DMS153 treated with DMSO at 0.1 percent for 48 hours (cell line): ENCODE data around the gene KCNN1.
"Not testable (repeated sequence)": the region's sequence is repeated elsewhere in the genome, so short reads cannot be mapped to it uniquely, and the experiment has no call there.

ENCODE experiments used
- DNase-seq: peaks from one replicate; lab custom pipeline; 2025; ENCODE audit not compliant: unreplicated experiment; lab: John Stamatoyannopoulos, UW

The KCNN1 gene

DNA sequence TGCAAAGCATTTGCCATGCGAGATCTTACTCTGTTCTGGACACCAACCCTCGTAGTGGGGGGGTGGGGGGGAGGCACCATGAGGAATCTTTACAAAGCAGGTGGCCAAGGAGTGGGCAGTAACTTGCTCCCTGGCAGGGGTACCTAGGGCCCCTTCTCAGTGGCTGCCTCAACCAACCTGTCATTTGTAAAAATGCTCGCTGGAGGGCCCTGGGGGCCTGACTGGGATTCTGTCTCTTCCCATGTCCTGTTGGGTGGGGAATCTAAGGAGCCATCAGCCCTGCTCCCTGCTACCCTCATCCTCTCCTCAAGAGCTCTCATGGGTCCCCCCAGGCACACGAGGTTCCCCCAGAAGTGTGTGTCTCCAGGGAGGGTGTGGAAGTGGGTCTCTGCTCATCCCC, 1.5 kb downstream of the KCNN1 start:
- DNase-seq = no peak

DNA sequence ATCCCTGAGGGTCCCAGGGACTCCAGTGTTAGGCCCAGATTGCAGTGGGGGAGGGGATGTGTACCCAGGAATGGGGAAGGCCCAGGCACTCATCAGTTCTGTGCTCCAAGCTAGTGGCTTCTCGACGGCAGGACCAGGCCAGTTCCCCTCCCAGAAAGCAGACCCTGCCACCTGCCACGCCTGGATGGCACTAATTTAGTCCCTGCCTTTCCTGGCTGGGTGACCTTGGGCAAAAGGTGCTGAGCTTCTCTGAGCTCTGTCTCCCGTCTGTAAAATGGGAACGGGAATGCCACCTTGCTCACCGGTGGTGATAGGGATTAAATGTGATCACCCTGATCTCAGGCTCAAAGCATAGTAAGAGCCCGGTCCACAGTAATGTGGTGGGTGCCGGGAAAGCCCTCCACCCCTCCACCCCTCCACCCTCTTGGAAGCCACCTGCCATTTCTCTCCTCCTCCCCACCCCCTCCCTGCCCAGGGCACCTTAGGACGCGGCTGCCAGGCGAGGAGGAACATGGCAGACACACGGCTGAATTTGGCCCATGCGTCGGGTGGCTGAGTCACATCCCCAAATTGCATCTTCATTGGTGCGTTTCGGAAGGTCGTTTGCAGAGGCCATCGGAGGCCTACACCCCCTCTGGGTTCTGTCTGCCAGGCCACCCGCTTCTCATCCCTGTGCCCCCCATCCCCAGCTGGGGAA, 2.3 kb downstream of the KCNN1 start:
- DNase-seq = no peak

DNA sequence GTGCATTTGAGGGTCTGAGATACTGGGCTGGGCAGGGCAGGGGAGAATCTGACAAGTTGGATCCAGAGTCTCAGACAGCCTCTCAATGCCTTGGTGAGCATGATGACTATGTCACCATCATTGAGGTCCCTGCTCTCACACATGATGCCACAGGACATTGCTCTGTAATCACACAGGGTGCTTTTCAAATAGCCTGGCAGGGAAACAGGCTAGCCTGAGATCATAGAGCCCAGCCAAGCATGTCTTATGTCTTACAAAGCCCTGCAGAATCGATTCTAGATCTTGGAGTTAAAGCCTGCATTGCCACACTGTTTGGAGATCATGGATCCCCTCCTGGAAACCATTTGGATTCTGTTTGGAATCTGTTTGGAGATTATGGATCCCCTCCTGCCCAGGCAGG, 5.3 kb downstream of the KCNN1 start:
- DNase-seq = no peak

DNA sequence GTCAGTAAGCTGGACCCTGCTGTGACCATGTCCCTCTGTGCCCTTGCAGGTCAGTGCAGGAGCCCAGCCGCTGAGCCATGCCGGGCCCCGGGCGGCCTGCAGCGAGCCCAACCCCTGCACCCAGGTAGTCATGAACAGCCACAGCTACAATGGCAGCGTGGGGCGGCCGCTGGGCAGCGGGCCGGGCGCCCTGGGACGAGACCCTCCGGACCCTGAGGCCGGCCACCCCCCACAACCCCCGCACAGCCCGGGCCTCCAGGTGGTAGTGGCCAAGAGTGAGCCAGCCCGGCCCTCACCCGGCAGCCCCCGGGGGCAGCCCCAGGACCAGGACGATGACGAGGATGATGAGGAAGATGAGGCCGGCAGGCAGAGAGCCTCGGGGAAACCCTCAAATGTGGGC, 6.9 kb downstream of the KCNN1 start:
- DNase-seq = no peak

DNA sequence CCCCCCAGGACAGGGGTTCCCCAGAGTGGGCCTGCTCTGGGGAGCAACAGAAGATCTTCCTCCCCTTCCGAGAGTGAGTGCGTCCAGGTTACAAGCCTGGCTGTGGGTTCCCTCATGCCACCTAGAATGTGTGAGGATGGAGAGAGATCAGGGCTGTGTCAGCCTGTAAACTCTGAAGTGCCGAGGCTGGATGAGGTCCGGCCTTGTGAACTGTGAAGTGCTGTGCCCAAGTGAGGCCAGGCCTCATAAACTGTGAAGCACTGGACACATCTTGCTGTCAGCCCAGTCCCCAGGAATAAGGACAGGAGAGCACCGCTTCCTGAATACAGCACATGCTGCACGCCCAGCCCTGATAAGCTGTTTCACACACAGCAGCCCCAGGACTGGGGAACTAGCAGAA, 7.6 kb downstream of the KCNN1 start:
- DNase-seq = no peak

DNA sequence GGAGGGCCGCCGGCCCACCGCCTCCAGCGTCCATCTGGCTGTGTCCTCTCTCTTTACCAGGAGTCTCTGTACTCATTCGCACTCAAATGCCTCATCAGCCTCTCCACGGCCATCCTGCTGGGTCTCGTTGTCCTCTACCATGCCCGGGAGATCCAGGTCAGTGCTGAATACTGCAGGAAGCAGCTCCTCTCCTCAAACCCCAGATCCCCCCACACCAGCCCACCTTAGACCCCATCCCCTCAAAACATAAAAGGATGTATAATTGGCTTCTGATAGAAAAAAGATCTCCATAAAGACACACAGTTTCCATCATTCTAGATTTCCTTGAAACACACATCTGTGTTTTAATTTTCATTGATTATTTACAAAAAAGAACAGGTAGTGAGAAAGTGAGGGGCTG, 8.1 kb downstream of the KCNN1 start:
- no peak for DNase-seq

DNA sequence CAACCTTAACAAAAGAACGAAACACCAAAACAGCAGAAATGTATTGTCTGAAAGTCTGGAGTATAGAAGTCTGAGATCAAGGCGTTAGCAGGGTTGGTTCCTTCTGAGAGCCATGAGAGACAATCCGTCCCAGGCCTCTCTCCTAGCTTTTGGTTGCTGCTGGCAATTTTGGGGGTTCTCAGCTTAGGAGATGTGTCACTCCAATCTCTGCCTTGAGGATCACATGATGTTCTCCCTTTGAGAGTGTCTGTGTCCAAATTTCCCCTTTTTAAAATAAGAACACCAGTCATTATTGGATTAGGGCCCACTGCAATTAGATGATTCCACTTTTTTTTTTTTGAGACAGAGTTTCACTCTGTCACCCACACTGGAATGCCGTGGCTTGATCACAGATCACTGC, 10.1 kb downstream of the KCNN1 start:
- DNase-seq = no peak

DNA sequence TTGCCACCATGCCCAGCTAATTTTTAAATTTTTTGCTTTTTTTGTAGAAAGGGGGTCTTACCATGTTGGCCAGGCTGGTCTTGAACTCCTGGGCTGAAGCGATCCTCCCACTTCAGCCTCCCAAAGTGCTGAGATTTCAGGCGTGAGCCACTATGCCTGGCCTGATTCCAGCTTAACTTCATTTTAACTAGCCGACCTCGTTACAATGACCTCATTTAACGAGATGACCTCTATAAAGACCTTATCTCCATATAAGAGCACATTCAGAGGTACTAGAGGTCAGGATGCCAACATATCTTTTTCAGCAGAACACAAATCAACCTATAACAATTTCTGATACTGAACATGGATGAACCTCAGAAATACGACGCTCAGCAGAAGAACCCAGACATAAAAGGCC, 10.6 kb downstream of the KCNN1 start:
- no peak for DNase-seq

DNA sequence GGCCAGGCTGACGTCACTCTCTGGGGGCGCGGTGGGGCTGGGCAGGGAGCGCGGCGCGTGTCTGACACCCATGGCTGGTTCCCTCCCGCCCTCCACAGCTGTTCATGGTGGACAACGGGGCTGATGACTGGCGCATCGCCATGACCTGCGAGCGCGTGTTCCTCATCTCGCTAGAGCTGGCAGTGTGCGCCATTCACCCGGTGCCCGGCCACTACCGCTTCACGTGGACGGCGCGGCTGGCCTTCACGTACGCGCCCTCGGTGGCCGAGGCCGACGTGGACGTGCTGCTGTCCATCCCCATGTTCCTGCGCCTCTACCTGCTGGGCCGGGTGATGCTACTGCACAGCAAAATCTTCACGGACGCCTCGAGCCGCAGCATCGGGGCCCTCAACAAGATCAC, 14.7 kb downstream of the KCNN1 start:
- no peak for DNase-seq

DNA sequence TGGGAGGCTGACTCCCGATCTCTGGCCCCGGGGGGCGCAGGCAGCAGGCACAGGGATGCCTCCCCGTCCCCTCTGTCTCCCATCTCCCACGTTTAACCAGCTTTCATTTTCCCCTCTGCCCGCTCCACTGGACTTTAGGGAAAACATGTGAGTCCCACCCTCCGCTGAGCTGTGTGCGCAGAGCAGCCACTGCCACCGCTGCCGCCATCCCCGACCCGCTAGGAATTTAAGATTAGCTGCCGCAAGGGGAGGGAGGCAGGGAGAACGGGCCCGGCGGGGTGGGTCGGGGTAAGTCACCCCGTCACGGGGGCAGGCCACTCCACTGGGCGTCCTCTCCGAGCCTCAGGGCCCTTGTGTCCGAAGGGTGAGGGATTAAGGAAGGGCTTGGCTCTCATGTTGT, 15.5 kb downstream of the KCNN1 start:
- DNase-seq = no peak

DNA sequence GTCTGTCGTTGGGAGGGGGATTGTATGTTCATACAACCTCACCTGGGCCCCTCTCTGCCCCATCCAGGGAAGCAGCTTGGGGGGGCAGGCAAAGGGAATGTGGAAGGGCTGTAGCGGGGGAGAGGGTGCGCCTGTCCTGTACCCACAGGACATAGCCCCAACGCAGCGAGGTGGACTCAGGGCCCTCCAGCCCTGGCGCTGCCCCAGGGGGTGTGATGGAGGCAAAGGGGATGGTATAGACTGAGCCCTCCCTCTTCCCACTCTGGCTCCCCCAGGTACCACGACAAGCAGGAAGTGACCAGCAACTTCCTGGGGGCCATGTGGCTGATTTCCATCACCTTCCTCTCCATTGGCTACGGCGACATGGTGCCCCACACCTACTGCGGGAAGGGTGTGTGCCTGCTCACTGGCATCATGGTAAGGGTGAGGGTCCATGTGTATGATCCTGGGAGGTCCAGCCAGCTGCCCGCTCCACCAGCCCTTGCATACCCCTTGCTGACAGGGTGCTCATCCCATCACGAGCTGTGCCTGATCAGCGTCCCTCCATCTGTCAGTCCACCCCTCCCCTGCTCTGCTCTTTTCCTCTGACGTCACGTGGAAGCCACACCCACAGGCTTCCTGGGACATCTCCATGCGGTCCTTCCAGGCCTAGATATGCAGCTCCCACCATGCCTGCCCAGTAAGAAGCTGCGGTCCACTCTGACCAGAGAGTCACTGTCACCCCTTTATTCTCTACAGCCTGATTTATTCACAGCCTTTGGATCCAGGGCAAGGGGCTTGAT, 18.3 kb downstream of the KCNN1 start:
- no peak for DNase-seq

DNA sequence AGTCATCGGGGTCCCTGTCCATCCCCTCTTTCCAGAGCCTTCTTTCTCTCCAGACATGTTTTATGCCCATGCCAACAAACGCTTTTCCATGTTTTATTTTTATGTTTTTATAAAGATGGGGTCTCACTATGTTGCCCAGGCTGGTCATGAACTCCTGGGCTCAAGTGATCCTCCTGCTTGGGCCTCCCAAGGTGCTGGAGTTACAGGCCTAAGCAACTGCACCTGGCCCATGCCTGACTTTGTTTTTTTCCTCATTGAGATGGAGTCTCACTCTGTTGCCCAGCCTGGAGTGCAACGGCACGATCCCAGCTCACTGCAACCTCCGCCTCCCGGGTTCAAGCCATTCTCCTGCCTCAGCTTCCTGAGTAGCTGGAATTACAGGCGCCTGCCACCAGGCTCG, 19.7 kb downstream of the KCNN1 start:
- DNase-seq = not testable (repeated sequence)

DNA sequence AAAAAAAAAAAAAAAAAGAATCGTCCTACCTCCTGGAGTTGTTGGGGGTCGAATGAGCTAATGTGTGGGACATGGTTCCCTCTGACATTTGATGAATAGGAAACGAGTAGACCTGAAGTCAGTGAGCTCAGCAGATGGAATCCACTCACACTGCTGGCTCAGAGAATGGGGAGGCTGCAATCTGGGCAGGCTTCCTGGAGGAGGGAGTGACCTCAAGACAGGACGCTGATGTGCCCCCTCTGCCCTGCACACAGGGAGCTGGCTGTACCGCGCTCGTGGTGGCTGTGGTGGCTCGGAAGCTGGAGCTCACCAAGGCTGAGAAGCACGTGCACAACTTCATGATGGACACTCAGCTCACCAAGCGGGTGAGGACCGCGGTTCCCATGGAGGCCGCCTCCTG, 21.3 kb downstream of the KCNN1 start:
- DNase-seq = no peak

DNA sequence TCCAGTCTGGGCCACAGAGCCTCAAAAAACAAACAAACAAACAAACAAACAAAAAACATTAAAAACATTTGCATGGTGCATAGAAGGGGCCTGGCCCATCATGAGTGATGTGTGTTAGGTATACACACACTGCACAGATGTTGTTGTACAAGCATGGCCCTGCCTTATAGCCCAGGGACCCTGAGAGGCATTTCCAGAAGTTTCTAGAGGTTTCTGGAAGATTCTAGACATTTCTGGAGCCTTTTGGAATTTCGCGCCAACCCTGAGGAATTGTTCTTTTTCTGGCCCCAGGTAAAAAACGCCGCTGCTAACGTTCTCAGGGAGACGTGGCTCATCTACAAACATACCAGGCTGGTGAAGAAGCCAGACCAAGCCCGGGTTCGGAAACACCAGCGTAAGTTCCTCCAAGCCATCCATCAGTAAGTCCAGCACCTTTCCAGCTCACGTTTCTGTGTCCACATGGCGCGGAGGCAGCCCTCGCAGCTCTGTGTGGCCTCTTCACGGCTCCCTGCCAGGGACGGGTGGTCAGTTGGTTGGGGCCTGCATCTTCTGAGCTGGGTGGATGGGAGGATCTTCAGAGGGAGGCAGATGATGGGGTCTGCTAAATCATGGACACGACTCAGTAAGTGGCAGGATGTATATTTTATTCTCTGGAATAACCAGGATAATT, 22.7 kb downstream of the KCNN1 start:
- DNase-seq = no peak

DNA sequence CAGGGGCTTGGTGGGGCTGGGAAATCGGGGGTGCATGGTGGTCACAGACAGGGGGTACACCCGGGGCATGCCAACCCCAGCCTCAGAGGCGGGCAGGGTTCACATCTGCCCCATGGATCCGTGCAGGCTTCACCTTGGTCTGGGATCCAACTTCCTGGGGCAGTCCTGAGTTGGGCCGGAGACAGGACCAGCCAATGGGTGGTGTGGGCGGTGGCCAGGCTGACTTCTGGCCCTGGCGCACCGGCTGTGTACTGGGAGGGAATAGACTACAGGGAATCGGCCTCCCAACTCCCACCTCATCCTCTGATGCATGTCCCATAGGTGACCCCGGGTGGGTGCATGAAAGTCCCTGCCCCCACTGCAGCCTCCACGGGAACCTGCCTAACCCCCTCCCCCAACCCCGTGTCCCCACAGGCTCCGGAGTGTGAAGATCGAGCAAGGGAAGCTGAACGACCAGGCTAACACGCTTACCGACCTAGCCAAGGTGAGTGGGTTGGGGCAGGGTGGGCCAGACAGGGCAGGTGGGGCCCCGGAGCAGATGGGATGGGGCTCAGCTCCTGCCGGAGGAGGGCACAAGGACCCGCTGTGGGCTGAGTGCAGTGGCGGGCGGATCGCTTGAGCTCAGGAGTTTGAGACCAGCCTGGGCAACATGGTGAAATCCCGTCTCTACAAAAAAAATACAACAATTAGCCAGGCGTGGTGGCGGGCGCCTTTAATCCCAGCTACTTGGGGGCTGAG, 26.3 kb downstream of the KCNN1 start:
- no peak for DNase-seq

DNA sequence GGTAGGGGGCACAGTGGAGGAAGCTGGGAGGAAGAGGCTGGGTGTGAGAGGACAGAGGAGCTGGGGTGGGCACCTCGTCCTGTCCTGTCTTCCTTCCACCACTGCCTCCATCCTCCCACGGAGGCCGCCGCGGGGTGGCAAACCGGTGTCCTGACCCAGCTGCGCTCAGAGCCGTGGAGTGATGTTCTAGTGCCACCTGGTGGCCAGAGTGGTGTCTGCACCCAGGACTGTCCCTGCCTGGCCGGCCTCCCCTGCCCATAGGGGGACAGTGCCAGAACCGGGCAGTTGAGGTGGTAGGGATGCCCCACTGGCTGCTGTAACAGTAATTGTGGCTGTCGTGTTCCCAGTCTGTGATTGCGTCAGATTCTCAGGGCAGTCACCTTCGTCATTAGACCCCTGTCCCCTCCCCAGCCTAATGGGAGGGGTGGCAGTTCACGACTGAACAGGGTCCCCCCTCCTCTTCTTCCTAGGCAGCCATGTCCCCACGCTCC, 30.0 kb downstream of the KCNN1 start:
- peak; percentile 74 for DNase-seq

DNA sequence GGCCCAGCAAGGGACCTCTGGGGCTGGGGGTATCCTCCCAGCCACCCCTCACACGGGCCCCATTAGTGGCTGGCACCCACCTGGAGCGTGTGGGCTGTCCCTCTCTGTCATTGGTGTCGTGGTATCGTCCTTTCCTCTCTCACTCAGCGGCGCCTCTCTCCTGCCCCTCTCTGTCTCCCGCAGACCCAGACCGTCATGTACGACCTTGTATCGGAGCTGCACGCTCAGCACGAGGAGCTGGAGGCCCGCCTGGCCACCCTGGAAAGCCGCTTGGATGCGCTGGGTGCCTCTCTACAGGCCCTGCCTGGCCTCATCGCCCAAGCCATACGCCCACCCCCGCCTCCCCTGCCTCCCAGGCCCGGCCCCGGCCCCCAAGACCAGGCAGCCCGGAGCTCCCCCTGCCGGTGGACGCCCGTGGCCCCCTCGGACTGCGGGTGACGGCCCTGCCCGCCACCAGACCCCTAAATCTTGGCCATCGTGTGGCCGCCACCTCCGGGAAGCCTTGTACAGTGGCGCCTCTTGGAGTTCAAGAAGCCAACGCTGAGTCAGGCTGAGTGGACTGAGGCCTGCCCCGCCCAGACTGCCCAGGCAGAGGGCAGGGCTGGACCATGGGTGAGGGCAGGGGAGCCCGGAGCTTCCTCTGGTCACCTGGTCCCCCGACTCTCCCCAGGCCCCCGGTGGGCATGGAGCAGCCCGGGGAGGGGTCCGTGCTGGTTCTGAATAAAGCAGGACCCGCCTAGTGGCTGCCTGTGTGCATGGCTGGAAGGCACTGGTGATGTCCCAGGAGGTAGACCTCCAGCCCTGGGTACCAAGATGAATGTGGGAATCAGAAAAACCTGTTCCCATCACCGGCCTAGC, 31.3 kb downstream of the KCNN1 start:
- no peak for DNase-seq

DNA sequence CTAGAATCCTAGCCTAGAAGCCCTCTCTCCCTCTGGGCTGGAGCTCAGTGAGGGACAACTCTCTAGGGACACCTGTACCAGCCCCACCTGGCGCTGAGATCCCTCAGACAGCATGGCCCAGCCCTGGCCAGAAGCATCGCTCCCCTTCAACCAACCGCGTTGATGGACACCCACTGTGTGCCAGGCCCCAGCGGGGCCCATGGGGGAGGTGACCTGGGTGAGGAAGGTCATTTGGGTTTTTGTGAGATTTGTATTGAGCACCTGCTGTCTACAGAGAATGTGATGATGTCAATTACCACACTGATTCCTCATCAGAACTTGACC, 31.9 kb downstream of the KCNN1 start:
- peak; percentile 28 for DNase-seq

DNA sequence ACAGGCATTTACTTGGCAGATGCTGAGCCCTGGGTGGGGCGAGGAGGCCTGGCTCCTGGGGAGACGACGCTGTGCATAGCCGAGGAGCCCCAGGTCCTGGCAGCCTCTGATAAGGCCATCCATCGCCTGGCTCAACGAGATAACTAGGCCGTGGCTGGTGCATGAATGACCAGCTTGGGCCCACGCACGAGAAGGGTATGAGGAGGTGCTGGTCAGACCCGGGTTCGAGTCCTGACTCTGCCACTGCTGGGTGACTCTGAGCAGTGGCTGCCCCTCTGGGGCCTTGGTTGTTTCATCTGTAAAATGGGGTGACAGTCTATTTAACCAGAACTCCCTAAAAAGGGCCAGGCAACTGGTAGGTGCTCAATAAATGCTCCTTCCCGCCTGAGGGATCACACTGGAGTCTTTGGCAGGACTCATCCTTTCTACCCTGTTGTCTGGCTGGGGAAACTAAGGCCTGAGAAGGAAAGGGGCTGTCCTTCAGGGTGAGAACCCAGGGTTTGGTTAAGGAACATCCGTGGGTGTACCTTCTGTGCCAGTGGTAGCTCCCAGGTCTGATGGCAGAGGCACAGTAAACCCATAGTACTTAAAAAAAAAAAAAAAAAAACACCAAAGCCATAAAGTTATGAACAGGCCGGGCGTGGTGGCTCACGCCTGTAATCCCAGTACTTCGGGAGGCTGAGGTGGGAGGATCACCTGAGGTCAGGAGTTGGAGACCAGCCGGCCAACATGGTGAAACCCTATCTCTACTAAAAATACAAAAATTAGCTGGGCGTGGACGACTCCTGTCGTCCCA, 33.0 kb downstream of the KCNN1 start:
- no peak for DNase-seq

DNA sequence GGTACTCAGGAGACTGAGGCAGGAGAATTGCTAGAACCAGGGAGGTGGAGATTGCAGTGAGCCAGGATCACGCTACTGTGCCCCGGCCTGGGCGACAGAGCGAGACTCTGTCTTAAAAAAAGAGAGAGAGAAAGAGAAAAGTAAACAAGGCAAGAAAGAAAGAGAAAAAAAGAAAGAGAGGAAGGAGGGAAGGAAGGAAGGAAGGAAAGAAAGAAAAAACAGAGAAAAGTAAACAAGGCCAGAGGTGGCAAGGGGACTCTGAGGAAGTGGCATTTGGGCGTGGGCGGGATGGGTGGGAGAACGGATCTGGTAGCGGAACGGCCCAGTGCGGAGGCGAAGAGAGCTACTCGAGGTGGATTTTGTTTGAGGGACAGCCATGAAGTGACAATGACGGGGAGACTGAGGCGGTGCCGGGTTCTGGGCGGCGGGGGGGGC, 33.6 kb downstream of the KCNN1 start:
- no peak for DNase-seq
